Neural progenitor cell (in vitro differentiated cells): ENCODE data around the gene TMEM247.

Experiments used
- EZH2 ChIP-seq: fragments of 200-600 bp; sonication (generic); IDR thresholded peaks from 2 replicates; pipeline ENCODE4 v1.6.1; 2017; ENCODE audit warnings: antibody characterized with exemption, mild to moderate bottlenecking, moderate library complexity
- EZH2phosphoT487 ChIP-seq: fragments of 200-600 bp; sonication (generic); IDR thresholded peaks from 2 replicates; pipeline ENCODE4 v1.6.1; 2017; ENCODE audit warnings: antibody characterized with exemption
- TF ChIP-seq, protein P1 (sequence below): fragments of 200-600 bp; sonication (generic); IDR thresholded peaks from 2 replicates; pipeline ENCODE4 v1.5.1; 2017; ENCODE audit warnings: antibody characterized with exemption, mild to moderate bottlenecking

DNA sequence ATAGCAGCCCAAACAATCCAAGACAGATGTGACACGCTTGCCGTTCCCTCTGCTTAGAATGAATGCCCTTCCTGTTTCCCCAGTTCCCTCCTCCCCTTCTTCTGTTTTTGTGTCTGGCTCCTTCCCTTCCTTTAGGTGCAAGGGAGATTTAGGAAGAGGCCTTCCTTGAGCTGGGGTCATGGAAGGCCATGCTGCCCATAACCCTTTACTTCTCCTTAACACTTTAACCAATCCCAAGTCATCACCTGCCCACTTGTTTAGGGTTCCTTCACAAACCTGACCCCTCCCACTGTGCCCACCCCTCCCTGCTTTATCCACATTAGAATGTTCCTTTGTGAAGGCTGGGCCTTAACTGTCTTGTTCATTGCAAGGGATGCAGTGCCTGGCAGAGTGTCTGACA is 24.9 kb downstream of the TMEM247 start:
- TF ChIP-seq, protein P1, sequence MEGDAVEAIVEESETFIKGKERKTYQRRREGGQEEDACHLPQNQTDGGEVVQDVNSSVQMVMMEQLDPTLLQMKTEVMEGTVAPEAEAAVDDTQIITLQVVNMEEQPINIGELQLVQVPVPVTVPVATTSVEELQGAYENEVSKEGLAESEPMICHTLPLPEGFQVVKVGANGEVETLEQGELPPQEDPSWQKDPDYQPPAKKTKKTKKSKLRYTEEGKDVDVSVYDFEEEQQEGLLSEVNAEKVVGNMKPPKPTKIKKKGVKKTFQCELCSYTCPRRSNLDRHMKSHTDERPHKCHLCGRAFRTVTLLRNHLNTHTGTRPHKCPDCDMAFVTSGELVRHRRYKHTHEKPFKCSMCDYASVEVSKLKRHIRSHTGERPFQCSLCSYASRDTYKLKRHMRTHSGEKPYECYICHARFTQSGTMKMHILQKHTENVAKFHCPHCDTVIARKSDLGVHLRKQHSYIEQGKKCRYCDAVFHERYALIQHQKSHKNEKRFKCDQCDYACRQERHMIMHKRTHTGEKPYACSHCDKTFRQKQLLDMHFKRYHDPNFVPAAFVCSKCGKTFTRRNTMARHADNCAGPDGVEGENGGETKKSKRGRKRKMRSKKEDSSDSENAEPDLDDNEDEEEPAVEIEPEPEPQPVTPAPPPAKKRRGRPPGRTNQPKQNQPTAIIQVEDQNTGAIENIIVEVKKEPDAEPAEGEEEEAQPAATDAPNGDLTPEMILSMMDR = no peak
- TF ChIP-seq EZH2phosphoT487 (no peak), EZH2 (no peak)
